HG03103 (cell line): ENCODE results near the gene GPER1.
"Not testable (repeated sequence)": the region's sequence is repeated elsewhere in the genome, so short reads cannot be mapped to it uniquely, and the experiment has no call there.

ENCODE experiments used
- ATAC-seq: cut with Tn5 transposase; IDR thresholded peaks from one replicate; pipeline ENCODE4 v1.9.1; 2021; ENCODE audit warnings: low read depth; ENCODE audit not compliant: unreplicated experiment

Gene GPER1

DNA sequence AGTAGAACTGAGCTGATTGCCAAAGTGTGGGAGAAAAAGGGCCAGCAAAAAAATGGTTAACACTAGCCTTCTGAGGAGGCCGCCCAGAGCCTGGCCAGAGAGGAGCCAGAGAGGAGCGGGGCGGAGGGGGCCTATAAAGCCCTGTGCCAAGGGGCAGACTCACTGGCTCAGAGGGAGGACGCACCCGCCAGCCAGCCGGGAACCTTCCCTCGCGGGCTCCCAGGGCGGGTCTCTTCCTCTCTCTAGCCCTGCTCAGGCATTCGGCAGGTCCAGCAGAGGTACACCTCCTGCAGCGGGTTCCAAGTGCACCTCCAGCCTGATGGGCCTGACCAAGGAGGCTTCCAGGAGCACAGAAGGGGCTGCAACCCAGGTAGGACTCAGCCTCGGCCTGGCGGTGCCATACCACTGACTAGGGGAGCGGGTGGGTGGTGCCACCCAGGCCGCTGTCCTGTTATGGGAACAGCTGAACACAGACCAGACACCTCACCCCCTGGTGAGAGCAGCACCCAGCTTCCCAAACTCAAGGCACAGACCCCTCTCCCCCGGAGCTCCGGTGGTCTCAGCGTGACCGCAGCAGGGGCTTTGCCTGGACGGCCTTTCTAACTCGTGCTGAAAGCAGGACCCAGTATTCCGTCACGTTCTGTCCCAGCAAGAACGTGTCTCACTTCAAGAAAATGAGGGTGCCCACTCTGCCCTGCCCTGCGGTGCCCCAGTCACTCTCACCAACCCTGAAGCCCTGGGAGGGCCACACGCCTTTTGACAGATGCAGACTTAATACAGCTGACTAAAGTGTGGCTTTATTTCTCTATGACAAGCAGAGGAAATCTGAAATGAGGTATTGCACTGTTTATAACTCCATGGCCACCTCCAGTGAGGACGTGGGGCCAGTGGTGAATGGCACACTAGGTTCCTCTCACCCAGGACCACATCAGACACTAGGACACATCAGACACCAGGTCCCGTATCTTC is at the start of gene GPER1:
GPER1 (plus strand) TSS at position 162 of the 969 bp plus-strand sequence. CDS start 3,616 bp downstream, outside the sequence.
- no peak for ATAC-seq

DNA sequence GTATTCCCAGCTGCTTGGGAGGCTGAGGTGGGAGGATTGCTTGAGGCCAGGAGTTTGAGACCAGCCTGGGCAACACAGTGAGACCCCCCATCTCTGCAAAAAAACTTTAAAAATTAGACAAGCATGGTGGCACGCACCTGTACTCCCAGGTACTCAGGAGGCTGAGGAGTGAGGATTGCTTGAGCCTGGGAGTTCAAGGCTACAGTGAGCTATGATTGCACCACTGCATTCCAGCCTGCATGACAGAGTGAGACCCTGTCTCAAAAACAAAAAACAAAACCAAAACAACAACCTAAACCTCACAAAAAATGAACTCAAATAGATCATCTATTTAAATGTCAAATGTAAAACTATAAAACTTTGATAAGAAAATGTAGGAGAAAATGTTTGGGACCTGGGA is 47.7 kb upstream of the GPER1 start:
- not testable (repeated sequence) for ATAC-seq

DNA sequence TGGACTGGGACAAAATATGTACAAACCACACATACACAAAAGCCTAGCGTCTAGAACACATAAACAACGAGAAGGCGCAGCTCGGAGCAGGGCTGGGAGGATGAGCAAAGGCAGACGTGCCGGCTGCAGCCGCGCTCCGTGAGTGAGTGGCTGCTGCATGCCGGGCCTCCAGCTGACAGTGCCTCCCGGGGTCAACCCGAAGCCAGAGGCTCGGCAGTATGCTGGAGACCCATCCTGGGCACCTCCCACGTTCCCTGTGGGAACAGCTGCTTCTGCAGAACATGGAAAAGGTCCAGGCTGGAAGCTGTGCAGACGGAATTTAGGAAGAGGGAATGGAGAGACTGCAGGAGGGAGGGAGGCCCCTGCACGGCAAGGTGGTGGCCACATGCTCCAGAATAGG is 47.1 kb upstream of the GPER1 start:
- ATAC-seq = no peak

DNA sequence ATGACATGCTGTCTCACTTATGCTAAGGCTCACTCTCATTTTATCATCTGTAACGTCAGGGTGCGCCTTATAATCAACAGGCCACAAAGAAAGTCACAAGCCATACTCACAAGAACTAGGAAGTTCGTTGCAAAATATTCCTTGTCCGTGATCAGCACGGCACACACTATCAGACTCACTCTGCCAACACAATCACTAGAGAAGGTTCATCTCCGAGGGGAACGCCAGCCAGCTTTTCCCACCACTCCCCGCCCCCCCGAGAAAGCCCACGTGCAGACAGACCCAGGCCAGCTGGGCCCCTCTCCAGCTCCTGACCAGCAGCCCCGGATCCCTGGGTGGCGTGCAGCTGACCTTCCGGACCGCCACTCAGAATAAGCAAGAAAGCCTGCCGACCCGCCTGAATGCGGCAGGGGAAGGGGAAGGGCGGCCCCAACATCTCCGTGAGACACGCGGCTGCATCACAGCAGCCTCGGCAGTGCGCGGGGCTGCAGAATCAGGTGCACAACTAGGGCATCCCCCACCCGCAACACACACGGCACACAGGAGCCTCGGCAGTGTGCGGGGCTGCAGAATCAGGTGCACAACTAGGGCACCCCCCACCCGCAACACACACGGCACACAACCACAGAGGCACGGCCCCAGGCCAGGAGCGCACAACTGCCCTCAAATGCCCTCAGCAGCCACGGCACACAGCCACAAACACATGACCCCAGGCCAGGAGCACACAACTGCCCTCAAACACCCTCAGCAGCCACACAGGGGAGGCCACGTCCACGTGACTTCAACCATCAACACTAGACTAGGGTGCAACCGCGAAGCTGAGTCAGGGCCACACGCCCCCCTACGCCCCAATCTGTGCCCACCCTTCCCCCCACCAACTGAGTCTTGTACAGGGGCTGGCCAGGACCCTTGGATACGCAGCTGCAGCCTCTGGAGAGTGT is 46.1 kb upstream of the GPER1 start:
- ATAC-seq = no peak

DNA sequence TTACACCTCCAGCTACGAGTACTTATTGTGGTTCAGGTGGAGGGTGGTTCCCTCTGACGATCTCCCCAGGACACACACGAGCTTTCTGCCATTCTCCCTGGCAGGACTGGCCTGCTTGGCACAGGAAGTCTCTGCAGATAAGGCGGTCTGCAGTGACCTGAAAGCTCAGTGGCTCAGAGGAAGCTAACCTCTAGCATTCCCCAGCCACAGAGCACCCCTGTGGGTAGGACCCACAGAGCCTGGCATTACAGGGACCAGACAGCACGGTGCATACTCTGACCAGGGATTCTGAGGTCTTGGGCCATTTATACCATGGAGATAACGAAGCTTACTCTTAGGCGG is 45.5 kb upstream of the GPER1 start:
- ATAC-seq = no peak

DNA sequence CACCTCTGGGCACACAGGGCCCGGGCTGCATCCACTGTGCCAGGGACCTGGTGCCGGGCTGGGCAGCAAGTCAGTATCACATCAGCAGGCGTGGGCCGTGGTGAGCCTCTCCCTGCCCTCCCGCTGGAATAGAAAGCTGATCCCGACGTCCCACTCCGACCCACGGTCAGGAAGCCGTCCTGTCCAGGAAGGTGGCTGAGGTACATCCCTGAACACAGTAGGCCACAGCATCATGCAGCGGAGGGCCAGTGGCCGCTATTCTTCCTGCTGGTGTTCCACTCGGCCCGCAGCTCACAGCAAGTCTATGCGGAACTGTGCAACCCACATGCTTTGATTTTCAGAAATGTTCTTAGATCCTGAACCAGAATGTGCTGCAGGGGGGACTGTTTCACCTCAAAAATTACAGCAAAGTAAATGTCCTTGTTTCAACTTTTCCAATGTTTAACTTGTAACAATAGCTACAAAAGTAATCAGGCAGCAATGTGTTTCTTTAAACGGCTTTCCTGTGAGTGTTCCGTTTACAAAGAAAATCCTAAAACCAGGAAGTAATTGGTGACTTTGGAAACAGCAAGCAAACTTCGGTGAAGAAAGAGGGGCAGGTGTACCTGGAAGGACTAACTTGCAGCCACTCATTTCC is 44.2 kb upstream of the GPER1 start:
- no peak for ATAC-seq

DNA sequence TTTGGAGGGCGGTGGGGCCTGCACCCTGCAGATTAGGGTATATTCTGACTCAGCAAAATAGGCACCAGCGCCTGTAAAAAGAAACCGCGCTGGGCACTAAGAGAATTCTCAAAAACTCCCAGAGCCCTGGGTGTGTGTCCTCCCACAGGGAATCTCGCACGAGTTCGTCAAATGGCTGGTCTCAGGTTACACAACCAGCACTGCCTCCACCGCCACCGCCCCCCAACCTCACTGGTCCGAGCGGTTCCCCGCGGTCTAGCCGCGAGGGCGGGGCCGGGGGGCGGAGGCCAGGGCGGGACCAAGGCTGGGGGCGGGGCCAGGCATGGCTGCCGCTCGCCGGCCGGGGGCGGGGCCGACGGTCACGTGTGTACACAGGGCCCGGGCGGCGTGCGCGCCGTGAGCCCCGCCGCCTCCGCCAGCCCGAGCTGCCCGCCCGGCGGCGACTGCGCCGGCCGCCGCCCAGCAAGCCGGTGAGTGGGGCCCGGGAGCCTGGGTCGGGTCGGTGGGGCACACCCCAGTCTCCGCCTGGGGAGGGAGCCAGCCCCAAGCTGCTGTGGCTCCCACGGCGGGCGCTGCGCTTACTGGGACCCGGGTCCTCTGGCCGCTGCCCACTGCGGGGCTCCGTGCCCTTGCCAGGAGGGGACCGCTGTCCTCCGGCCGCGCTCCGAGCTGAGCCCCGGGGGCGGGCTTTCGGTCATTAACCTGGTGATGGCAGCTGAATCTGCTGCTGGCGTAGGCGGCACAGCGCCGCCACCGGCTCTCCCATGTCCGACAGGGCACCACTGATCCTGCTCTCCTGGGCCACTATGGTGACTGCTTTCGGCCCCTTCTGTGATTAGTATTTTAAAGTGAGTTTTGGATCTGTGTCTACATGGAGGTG is 43.5 kb upstream of the GPER1 start, which contains the start of gene GPR146:
GPR146 (plus strand) TSS at position 358 of the 880 bp plus-strand sequence. CDS start 12,970 bp downstream, outside the sequence.
- ATAC-seq = peak; percentile 90

DNA sequence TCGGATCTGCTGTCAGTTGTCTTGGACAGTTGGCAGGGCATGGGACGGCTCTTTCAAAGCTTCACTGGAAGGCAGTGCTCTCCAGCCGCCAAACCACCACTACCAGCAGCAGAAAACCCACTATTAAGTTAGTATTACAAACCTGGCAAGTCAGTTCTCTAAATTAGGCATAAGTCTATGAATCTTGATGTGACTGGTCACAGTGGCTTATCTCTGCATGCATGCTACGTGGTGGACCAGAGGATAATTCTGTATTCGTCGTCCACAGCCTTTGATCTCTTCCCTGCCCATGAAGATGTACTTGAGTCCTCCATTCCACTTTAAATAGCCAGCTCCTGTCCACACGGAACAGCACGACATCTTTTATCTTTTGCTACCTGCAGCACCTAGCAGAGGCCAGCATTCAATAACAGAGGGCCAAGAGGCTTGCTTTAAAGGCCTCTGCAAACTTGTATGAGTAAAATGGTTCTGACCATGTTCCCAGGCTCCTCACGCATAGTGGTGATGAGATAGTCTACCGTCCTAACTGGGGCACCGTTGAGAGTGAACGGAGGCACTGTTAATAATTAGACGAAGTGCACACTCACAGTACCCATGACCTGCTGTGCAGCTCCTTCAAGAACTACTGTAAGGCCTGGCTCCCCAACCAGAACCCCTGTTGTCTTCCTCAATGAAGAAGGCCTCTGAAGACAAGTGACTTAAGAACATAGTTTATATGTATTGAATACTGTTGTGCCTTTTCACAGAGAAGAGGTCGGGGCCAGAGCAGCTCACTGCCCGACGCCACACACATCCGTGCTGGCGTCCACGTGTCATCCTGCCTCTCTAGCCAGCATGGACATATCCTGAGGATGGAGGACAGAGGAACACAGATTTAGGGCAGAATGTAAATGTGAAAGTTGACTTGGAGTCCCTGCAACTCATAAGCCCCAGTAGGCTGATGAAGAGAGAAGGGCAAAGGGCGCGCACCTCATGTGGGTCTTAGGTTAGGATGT is 42.5 kb upstream of the GPER1 start:
- no peak for ATAC-seq

DNA sequence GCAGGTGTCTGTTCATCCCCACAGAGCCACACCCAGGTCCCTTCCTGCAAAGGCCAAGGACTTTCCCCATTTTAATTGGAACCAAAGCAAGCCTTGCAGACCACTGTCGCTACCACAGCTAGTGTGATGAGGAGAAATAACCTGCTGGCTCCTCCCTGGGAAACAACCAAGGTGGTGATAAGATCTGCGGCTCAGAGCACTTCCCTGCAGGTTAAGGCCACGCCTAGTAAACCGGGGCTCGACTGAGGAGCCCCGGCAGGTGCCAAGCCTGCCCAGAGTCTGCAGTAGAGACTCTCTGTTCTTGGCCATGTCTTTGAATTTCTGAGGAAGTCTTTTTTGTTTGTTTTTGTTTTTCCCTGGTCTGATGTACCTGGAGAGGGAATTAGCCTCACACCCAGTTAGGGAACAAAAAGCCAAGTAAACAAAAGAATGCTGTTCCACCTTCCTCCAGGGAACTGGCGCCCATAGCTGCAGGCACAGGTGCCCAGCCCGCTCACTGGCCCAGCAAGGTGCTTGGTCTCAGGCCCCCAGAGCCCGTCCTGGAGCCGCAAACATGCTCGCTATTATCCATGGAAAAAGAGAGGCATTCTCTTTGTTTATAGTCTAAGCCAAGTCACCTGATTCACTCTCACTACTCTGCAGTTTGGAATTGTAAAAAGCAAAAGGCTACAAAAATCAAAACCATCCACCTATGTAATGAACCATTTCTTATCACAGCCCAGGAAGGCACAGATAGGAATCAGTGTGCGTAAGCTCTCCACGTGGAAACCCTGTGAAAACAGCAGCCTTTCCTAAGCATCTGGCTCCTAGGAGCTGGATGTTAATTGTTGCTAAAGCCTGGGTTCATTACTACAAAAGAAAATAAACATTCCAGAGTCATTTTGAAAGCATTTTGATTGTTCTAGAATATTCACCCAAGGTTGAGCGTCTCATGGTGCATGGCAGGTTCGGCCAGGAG is 40.9 kb upstream of the GPER1 start:
- no peak for ATAC-seq

DNA sequence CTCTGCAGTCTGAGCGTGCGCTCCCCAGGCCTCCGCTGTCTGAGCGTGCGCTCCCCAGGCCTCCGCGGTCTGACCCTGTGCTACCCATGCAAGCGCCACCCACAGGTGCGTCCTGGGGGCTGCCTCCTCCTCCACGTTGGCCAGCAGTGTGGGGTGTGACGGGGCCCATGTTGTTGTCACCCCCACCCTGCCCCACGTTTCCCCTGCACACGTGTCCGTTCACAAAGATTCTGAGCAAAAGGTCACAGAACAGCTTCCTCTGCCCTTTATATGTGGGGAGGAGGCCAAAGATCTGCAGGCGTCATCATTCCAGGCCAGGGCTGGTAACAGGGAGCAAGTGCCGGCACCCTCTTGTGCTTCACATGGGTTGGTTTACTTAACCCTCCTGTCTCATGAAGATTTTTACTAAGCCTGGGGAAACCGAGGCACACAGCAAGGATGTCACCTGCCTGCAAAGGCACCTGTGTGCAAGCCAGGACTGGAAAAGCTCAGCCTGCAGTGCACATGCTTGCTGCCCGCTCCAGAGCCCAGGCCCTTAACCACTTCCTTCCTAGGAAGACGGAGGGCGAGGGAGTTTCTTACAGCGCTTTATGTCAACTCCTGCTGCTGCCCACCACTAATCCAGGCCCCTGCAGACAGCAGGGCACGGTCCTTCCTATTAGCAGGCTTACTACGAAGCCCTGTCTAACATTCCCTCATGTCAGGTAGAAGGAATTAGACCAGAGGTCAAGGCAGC is 38.7 kb upstream of the GPER1 start:
- no peak for ATAC-seq

DNA sequence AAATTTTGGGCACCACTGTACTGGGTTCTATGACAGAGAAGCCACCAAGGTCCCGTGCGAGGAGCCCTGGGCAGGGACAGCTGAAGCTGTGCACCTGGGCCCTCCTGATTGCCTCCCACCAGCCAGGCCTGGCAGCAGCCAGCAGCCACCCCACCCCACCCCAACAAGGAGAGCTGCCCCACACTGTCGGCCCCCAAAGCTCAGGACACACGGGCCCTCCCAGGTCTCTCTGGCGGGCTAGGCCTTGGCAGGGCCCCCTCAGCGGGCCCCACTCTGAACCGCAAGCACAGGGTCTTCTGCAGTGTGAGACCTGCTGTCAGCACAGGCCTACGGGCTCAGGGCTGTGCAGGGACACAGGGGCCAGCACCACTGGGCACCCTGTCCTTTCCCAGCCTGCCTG is 38.1 kb upstream of the GPER1 start:
- ATAC-seq = no peak

DNA sequence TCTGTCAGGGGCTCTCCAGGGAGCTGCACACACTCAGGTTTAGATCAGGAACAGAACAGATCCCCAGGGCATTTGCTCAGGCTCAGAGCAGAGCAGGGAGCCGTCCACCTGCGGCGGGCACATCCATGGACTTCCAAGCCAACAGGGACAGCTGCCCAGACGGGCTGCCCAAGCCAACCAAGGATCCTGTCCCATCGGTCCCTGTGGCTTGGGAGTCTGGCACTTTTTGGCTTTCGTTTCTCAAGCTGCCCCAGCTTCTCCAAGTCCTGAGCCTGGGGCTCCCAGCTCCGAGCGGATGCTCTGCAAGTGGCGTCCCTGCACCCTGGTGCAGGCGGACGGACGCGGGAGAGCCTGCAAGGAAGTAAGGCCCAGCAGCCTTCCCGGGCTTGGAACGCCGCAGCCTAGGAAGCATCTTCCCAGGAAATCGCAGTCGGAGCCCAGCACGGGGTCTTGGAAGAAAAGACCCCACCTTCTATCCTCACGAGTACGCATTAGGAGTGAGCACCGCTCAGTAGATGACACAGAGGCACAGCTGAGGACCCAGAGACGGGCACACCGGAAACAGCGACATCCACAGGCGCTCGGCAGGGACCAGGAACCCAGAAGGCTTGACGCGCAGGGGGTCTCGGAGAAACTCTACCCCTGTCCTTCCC is 37.5 kb upstream of the GPER1 start:
- ATAC-seq = no peak

DNA sequence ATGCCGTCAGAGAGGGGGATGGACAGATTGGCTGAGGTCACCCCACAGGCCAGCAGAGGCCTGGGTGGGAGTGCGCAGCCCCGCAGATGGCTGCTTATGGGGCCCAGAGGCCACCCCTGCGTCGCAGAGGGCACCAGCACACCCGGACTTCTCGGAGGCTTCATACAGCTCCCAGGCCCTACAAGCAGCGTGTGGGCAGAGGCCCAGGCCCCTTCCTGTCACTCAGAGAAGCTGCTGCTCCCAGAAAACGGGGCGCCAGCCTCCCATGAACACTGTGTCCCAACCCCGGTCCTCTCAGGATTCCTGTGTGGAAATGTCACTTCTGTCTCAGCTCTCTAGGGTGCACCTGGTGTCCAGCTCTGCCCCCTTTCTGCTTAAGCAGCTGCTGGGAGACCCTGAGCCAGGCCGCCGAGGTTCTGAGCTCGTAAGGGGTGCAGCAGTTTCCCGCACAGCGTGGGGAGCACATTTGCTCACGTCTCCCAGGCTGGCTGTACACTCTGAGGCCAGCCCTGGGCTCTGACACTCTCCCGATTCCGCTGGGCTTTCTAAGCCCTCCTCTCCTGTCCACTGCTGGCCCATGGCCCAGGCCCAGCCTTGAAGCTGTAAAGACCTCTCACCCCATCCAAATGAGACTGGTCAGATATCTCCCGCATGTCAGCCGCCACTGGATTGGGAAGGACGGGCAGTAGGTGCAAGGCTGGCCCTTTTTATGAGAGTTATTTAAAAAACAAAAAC is 36.8 kb upstream of the GPER1 start:
- ATAC-seq = no peak

DNA sequence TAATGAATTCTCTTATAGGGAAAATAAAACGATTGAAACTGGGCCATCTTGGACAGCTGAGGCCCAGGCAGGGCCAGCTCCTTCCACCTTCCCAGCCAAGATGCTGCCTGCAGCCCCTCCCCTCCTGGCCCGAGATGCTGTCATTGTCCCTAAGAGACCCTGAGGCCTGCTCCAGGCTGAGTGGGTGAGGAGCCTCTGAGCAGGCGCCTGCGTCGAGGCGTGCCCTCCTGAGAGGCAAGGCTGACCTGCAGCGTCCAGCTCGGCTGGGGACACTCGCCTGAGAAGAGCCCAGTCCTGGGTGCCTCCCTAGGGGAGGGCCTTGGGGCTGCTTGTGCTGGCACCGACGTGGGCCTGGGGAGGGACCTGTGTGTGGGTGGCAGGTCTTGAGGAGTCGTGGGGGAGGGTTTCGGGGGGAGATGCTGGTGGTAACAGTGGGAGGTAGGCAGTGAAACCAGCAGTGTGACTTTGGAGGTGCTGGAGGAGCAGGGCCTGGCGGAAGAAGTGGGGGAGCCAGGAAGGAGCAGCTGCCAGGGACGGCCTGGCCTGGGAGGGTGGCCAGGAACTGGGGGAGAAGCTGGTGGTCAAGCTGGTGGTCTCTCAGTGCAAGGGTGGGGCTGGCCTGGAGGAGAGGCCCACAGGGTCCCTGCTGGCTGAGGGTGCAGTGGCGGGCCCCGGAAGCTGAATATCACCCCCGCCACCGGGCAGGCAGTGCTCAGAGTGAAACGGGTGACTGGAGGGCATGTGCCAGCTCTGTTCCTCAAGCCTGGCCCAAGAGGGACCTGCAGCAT is 35.7 kb upstream of the GPER1 start:
- no peak for ATAC-seq

DNA sequence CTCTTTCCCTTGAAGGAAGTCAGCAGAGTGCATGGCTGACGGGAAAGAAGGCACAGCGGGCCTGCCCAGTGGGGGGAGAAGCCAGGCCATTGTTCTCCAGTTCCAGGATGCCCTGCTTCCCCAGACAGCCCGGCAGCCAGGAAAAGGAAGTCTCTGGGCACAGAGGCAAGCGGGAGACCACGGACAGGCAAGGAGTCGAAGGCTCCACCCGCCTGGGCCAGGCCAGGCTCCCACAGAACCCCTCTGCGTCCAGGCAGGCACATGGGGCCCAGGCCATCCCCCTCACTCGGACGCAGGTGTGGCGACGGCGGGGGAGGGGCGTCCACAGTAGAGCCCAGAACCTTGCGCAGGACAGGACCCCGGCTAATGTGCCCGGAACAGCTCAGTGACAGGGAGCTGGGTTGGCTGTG is 34.9 kb upstream of the GPER1 start:
- no peak for ATAC-seq
